Panc1 (cell line): ENCODE results near the gene HVCN1. TPM values are rescaled to one million over a fixed set of nuclear protein-coding genes. Genes with fewer than 3 reads are reported as not detected.

Source experiments
- ATAC-seq: fragments of 200-7000 bp; cut with Tn5 transposase; 2 replicates; pipeline ENCODE4 v1.9.1; 2020; ENCODE audit warnings: mild to moderate bottlenecking, moderate library complexity
- BruUV-seq: library from RNA; stranded (reverse); fragments of 400-500 nt; replicated peaks from 2 replicates; lab custom pipeline; 2021; lab: Mats Ljungman, UMichigan
- CTCF ChIA-PET: fragments of 300-600 bp; sonication (Branson Sonifier 250); formaldehyde crosslinking; loops from one replicate; lab custom pipeline; 2022; ENCODE audit warnings: antibody characterized with exemption; lab: Charles Lee
- POLR2A ChIA-PET: fragments of 300-600 bp; sonication (Branson Sonifier 250); formaldehyde crosslinking; loops from one replicate; lab custom pipeline; 2022; ENCODE audit warnings: antibody characterized with exemption; lab: Charles Lee
- DNase-seq: peaks from one replicate; pipeline ENCODE4 v3.0.0-alpha.2; 2010; ENCODE audit warnings: low read depth, low spot score
- H3K27ac ChIP-seq: 2 replicates; pipeline ENCODE4 v1.5.1; 2011; ENCODE audit warnings: mild to moderate bottlenecking, low read length, inconsistent platforms
- H3K27me3 ChIP-seq: fragments of 200-500 bp; sonication (Bioruptor generic); 2 replicates; pipeline ENCODE4 v1.6.0; 2014; ENCODE audit warnings: low read length, inconsistent platforms; ENCODE audit not compliant: control insufficient read depth, insufficient read depth
- H3K36me3 ChIP-seq: fragments of 200-500 bp; sonication (Bioruptor generic); 2 replicates; pipeline ENCODE4 v1.5.1; 2014; ENCODE audit warnings: inconsistent platforms, mild to moderate bottlenecking, low read length, moderate library complexity; ENCODE audit not compliant: control insufficient read depth, insufficient read depth
- H3K4me1 ChIP-seq: 2 replicates; pipeline ENCODE4 v1.5.1; 2011; ENCODE audit warnings: inconsistent platforms, mild to moderate bottlenecking, low read length, moderate library complexity; ENCODE audit not compliant: control insufficient read depth, insufficient read depth
- H3K4me3 ChIP-seq, 2 experiments: 2 replicates each; pipeline ENCODE4 v1.5.1; 2011 to 2012; ENCODE audit warnings: low read depth in 2 of 2, low read length in 2 of 2, mild to moderate bottlenecking in 2 of 2, inconsistent platforms in 1 of 2, moderate library complexity in 1 of 2
- H3K9me3 ChIP-seq: fragments of 200-500 bp; sonication (Bioruptor generic); 2 replicates; pipeline ENCODE4 v1.5.1; 2014; ENCODE audit warnings: low read depth, mild to moderate bottlenecking, inconsistent platforms, low read length, moderate library complexity; ENCODE audit not compliant: control insufficient read depth, insufficient read depth
- CTCF ChIP-seq: fragments of 450-650 bp; IDR thresholded peaks from 2 replicates; pipeline ENCODE4 v1.5.1; 2017; ENCODE audit warnings: mild to moderate bottlenecking
- POLR2AphosphoS5 ChIP-seq: IDR thresholded peaks from 2 replicates; pipeline ENCODE4 v1.6.1; 2012; ENCODE audit warnings: mild to moderate bottlenecking, low read depth, low read length, moderate library complexity
- SIN3A ChIP-seq: IDR thresholded peaks from 2 replicates; pipeline ENCODE4 v1.6.1; 2012; ENCODE audit warnings: low read depth, mild to moderate bottlenecking, low read length, moderate library complexity, borderline replicate concordance; ENCODE audit not compliant: insufficient read depth
- TCF7L2 ChIP-seq: IDR thresholded peaks from 2 replicates; pipeline ENCODE4 v1.6.1; 2011; ENCODE audit warnings: mild to moderate bottlenecking, low read depth, low read length, inconsistent platforms
- in situ Hi-C: cut with HindIII; loops from 2 replicates; pipeline ENCODE4 v1.10.0; 2016; ENCODE audit warnings: low sequenced_read_pairs, low pct_unique_long_range_greater_than_20kb
- intact Hi-C: fragments of 100-400 bp; cut with micrococcal nuclease; formaldehyde crosslinking; loops from one replicate; pipeline ENCODE4 v1.10.0; 2022; ENCODE audit not compliant: unreplicated experiment
- total RNA-seq: library from RNA; stranded (reverse); gene quantifications from one replicate; pipeline ENCODE4 v1.2.1, GENCODE V29; 2021; ENCODE audit not compliant: unreplicated experiment
- TF ChIP-seq, protein P1 (sequence below), 2 experiments: IDR thresholded peaks; 2 replicates each; pipeline ENCODE4 v1.6.1; 2011 to 2012; ENCODE audit warnings: low read depth in 2 of 2, control low read depth in 1 of 2, low read length in 1 of 2, mild to moderate bottlenecking in 1 of 2, moderate library complexity in 1 of 2; ENCODE audit not compliant: insufficient read depth in 1 of 2

Gene HVCN1
- total RNA-seq, 1 experiment from 2014 or later: 0.87 TPM

DNA sequence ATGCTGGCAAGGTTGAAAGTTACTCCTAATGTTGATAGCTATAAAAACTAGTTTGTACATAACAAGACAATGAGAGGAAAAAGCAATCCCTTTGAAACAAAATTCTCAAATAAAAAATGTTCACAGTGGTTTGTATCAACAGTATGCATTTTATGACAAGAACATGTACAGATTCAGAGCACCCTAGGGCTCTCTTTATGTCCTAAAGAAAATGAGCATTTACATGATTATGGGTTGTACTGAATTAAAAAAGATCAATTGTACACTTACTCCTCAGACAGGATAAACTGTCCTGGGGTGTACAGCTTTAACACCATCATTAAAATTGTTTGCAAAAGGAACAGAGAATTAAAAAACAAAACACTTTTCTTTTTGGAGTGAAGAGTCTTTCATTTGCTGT, 31.6 kb upstream of the HVCN1 start:
- ATAC-seq: no peak
- Histone ChIP-seq H3K36me3 (peaks cover 54% of the 10 kb centered on the region), H3K9me3 (no peaks in the 10 kb centered on the region), H3K27me3 (no peaks in the 10 kb centered on the region), H3K27ac (no peak overlapping the region), H3K4me3 (no peak overlapping the region), H3K4me1 (no peaks in the 10 kb centered on the region)
- intact Hi-C loops (no loop called here), in situ Hi-C loops (no loop called here)
- DNase-seq: no peak
- BruUV-seq: TSS peak; percentile 65
- POLR2A ChIA-PET: no interaction called here
- TF ChIP-seq, protein P1, sequence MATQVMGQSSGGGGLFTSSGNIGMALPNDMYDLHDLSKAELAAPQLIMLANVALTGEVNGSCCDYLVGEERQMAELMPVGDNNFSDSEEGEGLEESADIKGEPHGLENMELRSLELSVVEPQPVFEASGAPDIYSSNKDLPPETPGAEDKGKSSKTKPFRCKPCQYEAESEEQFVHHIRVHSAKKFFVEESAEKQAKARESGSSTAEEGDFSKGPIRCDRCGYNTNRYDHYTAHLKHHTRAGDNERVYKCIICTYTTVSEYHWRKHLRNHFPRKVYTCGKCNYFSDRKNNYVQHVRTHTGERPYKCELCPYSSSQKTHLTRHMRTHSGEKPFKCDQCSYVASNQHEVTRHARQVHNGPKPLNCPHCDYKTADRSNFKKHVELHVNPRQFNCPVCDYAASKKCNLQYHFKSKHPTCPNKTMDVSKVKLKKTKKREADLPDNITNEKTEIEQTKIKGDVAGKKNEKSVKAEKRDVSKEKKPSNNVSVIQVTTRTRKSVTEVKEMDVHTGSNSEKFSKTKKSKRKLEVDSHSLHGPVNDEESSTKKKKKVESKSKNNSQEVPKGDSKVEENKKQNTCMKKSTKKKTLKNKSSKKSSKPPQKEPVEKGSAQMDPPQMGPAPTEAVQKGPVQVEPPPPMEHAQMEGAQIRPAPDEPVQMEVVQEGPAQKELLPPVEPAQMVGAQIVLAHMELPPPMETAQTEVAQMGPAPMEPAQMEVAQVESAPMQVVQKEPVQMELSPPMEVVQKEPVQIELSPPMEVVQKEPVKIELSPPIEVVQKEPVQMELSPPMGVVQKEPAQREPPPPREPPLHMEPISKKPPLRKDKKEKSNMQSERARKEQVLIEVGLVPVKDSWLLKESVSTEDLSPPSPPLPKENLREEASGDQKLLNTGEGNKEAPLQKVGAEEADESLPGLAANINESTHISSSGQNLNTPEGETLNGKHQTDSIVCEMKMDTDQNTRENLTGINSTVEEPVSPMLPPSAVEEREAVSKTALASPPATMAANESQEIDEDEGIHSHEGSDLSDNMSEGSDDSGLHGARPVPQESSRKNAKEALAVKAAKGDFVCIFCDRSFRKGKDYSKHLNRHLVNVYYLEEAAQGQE (IDR thresholded peaks at IDR 0.05; ENCODE audit: insufficient read depth in 1 of 2, low read depth in 2 of 2, low read length in 1 of 2): no peak
- TF ChIP-seq TCF7L2 (no peak), SIN3A (no peak), POLR2AphosphoS5 (no peak), CTCF (no peak)
- CTCF ChIA-PET: no interaction called here

DNA sequence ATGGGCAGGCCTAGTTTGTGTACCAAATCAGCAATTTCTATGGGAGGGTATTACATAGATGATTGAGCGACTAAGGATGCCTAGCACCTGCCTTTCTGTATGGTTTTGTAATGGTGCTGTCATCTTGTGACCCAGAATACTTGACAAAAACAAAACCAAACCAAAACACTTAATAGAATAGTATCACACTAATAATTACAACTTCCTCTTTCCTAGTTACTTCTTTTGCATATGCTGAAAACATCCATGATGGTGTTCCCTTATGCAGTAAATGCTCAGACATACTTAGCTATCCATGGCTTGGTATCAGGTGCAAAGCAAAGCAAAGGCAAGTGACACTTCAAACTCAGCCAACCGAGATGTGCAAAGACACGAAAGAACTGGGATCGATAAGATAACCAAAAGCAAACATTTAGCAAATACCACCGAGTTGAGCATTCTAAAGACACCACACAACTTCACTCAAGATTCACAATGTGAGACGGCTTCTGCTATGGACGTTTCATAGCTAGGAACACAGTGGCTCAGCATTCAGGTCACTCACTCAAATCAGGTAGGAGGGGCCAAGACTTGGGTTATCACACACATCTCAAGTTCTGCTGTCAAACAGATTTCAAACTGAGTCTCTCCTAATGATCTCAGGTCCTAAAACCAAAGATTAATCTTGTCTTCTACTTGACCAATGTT, 29.4 kb upstream of the HVCN1 start:
- H3K4me1 ChIP-seq: no peaks in the 10 kb centered on the region
- no TSS peak for BruUV-seq
- DNase-seq: no peak
- TF ChIP-seq CTCF: no peak
- TF ChIP-seq POLR2AphosphoS5: no peak
- no peak for TF ChIP-seq SIN3A
- TF ChIP-seq TCF7L2: no peak
- TF ChIP-seq, protein P1 (IDR thresholded peaks at IDR 0.05; ENCODE audit: insufficient read depth in 1 of 2, low read depth in 2 of 2, low read length in 1 of 2): no peak
- H3K27me3 ChIP-seq: no peaks in the 10 kb centered on the region
- in situ Hi-C loops (no loop called here), intact Hi-C loops (no loop called here)
- POLR2A ChIA-PET: interaction anchor here (0.6 kb wide), 1 partner anchor 16 kb away, joined by 10 read pairs; no protein-coding TSS in a partner anchor
- H3K36me3 ChIP-seq: peaks cover 54% of the 10 kb centered on the region
- H3K27ac ChIP-seq: no peak overlapping the region
- no peak for ATAC-seq
- H3K9me3 ChIP-seq: no peaks in the 10 kb centered on the region
- CTCF ChIA-PET: interaction anchor here (0.5 kb wide), 1 partner anchor 55 kb away, joined by 8 read pairs; no protein-coding TSS in a partner anchor
- H3K4me3 ChIP-seq: no peak overlapping the region
